ENCODE data around the gene FMO2.
"Not testable (repeated sequence)": the region's sequence is repeated elsewhere in the genome, so short reads cannot be mapped to it uniquely, and the experiment has no call there.

Gene FMO2

DNA sequence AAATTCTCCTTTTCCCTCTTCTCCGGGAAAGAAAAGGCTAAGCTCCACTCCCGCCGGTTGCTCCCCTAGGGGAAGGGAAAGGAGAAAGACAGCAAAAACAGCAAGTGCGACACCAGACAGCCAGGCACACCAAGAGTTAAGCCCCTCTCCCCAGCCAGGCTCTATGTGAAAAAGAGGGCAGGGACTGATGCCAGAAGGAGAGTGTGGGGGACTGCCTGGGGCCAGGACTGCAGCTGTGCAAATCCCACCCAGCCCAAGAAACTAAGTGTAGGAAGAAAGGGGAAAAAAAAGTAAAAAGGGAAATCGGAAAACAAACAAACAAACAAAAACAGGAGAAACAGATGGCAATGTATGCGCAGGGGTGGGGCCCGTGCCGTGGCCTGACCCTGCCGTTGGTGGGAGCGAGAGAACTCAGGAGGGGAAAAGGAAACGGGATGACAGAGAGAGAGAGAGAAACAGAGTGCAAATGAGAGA is 35.5 kb downstream of the FMO2 start:
- no peak for TF ChIP-seq CTCF (IDR thresholded peaks at IDR 0.05; ENCODE audit: insufficient read depth, low read length, missing control alignments)
- H3K4me3 ChIP-seq (ENCODE audit: low read depth, low read length): no peak overlapping the region
- ChIA-PET POLR2A (no interaction called here), CTCF (no interaction called here)
- no peak for DNase-seq (ENCODE audit: low read depth, low spot score)

DNA sequence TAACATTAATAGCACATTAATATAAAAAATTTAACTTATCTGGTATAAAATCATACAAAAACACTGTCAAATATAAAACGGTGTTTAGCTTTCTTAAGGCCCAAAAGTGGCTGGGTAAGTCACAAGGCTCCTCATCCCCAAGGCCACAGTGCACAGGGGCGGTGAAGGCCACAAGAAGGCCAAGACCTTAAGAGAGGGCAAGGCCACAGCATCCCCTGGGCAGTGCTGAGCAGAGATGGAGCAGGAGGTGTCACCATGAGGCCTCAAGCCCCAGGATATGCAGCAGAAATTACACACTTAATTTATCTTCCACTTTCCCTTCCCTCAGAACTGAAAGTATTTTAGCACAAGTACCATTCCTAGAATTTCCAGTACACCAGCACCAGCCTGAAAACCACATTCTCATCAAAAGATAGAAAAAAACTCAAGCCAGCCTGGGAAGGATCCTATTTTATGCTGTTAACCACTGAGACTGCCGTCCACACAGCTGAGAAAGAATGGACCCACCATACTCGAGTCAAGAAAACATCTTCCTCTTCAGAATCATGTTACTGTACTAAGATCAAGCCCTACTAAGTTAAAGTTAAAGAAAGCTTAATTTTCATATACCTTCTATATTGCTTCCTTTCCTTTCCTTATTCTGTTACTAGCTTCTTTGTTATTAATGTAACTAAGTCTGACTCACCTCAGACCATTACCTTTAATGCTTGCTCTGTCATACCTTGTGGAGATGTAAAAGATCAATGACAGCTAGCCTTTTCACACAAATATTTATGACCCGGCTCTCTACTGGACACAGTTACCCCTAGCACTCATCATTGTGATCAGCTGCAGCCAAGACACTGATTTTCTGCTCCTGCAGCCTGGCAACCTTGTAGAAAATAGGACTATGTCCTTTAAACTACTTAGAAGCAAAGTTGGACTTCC is 36.8 kb downstream of the FMO2 start:
- TF ChIP-seq CTCF (IDR thresholded peaks at IDR 0.05; ENCODE audit: insufficient read depth, low read length, missing control alignments): no peak
- CTCF ChIA-PET: interaction anchor here (1.1 to 9.4 kb wide), 3 partner anchors 10 to 256 kb away, joined by 4 to 160 read pairs (median 6); no protein-coding TSS in a partner anchor
- DNase-seq (ENCODE audit: low read depth, low spot score): no peak
- POLR2A ChIA-PET: no interaction called here
- no peak overlapping the region for H3K4me3 ChIP-seq (ENCODE audit: low read depth, low read length)

DNA sequence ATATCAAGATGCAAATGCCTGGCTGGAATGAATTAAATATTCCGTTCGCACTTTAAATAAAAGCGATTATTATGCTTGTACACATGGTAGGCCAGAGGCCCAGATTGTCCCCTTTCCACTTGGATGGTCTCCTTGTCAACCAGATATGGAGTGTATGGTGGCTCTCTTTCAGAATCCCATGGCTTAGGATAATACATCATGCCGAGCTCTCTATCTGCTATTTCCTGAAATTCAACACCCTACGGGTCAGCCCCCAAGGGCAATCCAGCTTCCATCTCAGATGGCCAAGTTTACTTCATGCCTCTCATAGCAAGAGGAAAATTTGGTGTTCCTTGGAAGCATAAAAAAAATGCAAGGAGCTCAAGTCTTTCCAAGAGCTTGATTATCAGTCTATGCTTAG is 37.8 kb downstream of the FMO2 start:
- no peak for DNase-seq (ENCODE audit: low read depth, low spot score)
- H3K4me3 ChIP-seq (ENCODE audit: low read depth, low read length): no peak overlapping the region
- no peak for TF ChIP-seq CTCF (IDR thresholded peaks at IDR 0.05; ENCODE audit: insufficient read depth, low read length, missing control alignments)
- ChIA-PET POLR2A (no interaction called here), CTCF (interaction anchor here (1.0 to 9.4 kb wide), 5 partner anchors 9 to 257 kb away, joined by 3 to 160 read pairs (median 5); no protein-coding TSS in a partner anchor)

- DNase-seq (ENCODE audit: low read depth, low spot score); POLR2A ChIA-PET; H3K4me3 ChIP-seq (ENCODE audit: low read depth, low read length): not testable (repeated sequence)
- CTCF ChIA-PET: interaction anchor here (9.4 kb wide), 1 partner anchor 258 kb away, joined by 160 read pairs; no protein-coding TSS in a partner anchor
Observed at GRCh38 chr1:171224257-171224656, 39.2 kb downstream of the FMO2 start.

DNA sequence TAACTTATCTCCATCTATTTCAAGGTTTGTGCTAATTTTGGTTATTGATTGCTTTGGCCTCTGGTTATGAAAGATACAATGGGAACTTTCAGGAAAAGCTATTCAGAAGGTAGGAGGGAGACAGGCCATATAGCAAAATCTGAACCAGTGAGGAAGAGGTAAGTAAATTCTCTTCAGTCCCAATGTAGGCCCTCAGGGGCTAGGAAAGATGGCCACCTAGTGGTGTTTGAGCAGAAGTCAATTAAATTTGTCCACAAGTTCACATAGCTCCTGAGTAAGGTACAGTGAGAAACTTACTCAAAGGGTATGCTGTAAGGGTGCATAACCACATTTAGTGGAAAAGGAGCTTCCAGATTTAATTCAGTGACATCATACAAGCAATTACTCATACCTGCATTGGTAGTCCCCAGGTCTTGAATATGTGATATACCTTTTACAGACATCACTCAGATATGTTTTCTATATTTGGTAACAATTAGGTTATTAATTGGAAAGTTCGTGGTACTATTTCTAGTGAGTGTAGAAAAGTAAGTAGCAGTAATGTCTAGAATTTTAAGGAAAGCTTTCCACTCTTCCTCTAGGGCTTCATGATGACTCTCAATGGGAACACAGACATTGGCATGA is 41.8 kb downstream of the FMO2 start:
- CTCF ChIA-PET: interaction anchor here (0.6 to 9.4 kb wide), 33 partner anchors 9 to 298 kb away, joined by 3 to 160 read pairs (median 5); partner anchors contain the start of genes FMO2, FMO4 and MROH9

GRCh38 chr1:171231326-171231725 is 46.2 kb downstream of the FMO2 start:
- no peak overlapping the region for H3K4me3 ChIP-seq (ENCODE audit: low read depth, low read length)
- DNase-seq (ENCODE audit: low read depth, low spot score): no peak
- ChIA-PET POLR2A (no interaction called here), CTCF (interaction anchor here (1.4 to 2.0 kb wide), 3 partner anchors 9 to 265 kb away, joined by 4 to 9 read pairs (median 6); no protein-coding TSS in a partner anchor)
- no peak for TF ChIP-seq CTCF (IDR thresholded peaks at IDR 0.05; ENCODE audit: insufficient read depth, low read length, missing control alignments)

More for the DNA sequence above, 41.8 kb downstream of the FMO2 start:
- POLR2A ChIA-PET: no interaction called here
- DNase-seq (ENCODE audit: low read depth, low spot score): peak; percentile 21
- TF ChIP-seq CTCF (IDR thresholded peaks at IDR 0.05; ENCODE audit: insufficient read depth, low read length, missing control alignments): peak; percentile 70
- no peak overlapping the region for H3K4me3 ChIP-seq (ENCODE audit: low read depth, low read length)
